Astrocyte (in vitro differentiated cells and primary cell): Measurements from ENCODE around the gene THAP3.
"Not testable (repeated sequence)": the region's sequence is repeated elsewhere in the genome, so short reads cannot be mapped to it uniquely, and the experiment has no call there.

Experiments
- CTCF ChIP-seq: IDR thresholded peaks from 2 replicates; pipeline ENCODE4 v1.5.1; 2011; ENCODE audit warnings: low read depth, mild to moderate bottlenecking, inconsistent platforms, low read length, moderate library complexity; ENCODE audit not compliant: insufficient read depth
- EZH2 ChIP-seq: IDR thresholded peaks from 2 replicates; pipeline ENCODE4 v1.6.1; 2012; ENCODE audit warnings: mild to moderate bottlenecking, low read length, inconsistent platforms; ENCODE audit not compliant: insufficient read depth

DNA sequence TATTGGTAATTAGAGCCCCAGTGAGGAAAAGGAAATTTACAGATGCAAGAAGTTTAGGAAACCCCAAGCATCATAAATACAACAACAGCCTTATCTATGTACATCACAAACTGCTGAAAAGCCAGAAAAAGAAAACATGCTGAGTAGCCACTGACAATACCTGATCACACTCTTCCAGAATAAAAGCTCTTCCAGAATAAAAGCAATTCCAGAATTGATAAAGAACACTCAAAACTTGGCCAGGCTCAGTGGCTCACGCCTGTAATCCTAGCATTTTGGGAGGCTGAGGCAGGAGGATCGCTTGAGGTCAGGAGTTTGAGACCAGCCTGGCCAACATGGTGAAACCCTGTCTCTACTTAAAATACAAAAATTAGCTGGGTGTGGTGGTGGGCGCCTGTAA is 16.2 kb downstream of the THAP3 start:
- TF ChIP-seq CTCF, EZH2: not testable (repeated sequence)
